ENCODE measurements around the gene ZMYND19. TPM values are rescaled to one million over a fixed set of nuclear protein-coding genes. Genes with fewer than 3 reads are reported as not detected.

ZMYND19 gene
- total RNA-seq, 2 donors from 2014 or later = 47.8 to 51.0 TPM

- no peak overlapping the region for H3K27ac Mint-ChIP-seq
- Histone ChIP-seq H3K9ac (ENCODE audit: extremely low read depth, low read length, poor library complexity, severe bottlenecking) (no peak overlapping the region), H3K9me3 (ENCODE audit: control insufficient read depth, low read length) (no peaks in the 10 kb centered on the region), H3K36me3 (ENCODE audit: control insufficient read depth, insufficient read depth, low read length) (peaks cover 48% of the 10 kb centered on the region), H3K4me1 (ENCODE audit: control insufficient read depth, insufficient read depth, low read length) (peaks cover 10% of the 10 kb centered on the region), H3K27ac (ENCODE audit: low read depth, low read length) (no peak overlapping the region), H3K4me3 (ENCODE audit: low read length) (peak overlapping the region; percentile 89), H3K27me3 (ENCODE audit: control insufficient read depth, insufficient read depth, low read length, poor library complexity, severe bottlenecking) (no peaks in the 10 kb centered on the region)
- 91 to 93% methylated on average over 6 of the region's 6 CpGs for WGBS, 2 experiments (ENCODE audit: insufficient coverage in 1 of 2, insufficient read length in 1 of 2)
- TF ChIP-seq CTCF (conservative IDR thresholded peaks at IDR 0.05) = no peak
- H3K4me3 Mint-ChIP-seq = peak overlapping the region; percentile 75
- H3K27me3 Mint-ChIP-seq (ENCODE audit: insufficient read depth) = no peaks in the 10 kb centered on the region
- peaks cover 11% of the 10 kb centered on the region for H3K4me1 Mint-ChIP-seq
- peak; percentile 18 for DNase-seq
- H3K9me3 Mint-ChIP-seq = no peaks in the 10 kb centered on the region
- peaks cover 37% of the 10 kb centered on the region for H3K36me3 Mint-ChIP-seq (ENCODE audit: low read depth)
Observed at GRCh38 chr9:137588891-137589290, 1.4 kb downstream of the ZMYND19 start.

GRCh38 chr9:137588311-137588710, 2.0 kb downstream of the ZMYND19 start:
- H3K27me3 Mint-ChIP-seq (ENCODE audit: insufficient read depth) = no peaks in the 10 kb centered on the region
- H3K27ac Mint-ChIP-seq = no peak overlapping the region
- peaks cover 8% of the 10 kb centered on the region for H3K4me1 Mint-ChIP-seq
- Histone ChIP-seq H3K4me1 (ENCODE audit: control insufficient read depth, insufficient read depth, low read length) (peaks cover 10% of the 10 kb centered on the region), H3K9me3 (ENCODE audit: control insufficient read depth, low read length) (no peaks in the 10 kb centered on the region), H3K36me3 (ENCODE audit: control insufficient read depth, insufficient read depth, low read length) (peaks cover 54% of the 10 kb centered on the region), H3K27me3 (ENCODE audit: control insufficient read depth, insufficient read depth, low read length, poor library complexity, severe bottlenecking) (no peaks in the 10 kb centered on the region), H3K9ac (ENCODE audit: extremely low read depth, low read length, poor library complexity, severe bottlenecking) (no peak overlapping the region), H3K27ac (ENCODE audit: low read depth, low read length) (no peak overlapping the region), H3K4me3 (ENCODE audit: low read length) (peak overlapping the region; percentile 89)
- no peaks in the 10 kb centered on the region for H3K9me3 Mint-ChIP-seq
- no peak for TF ChIP-seq CTCF (conservative IDR thresholded peaks at IDR 0.05)
- DNase-seq = no peak
- WGBS, 2 experiments (ENCODE audit: insufficient coverage in 1 of 2, insufficient read length in 1 of 2) = 88% methylated on average over 13 of the region's 13 CpGs
- H3K4me3 Mint-ChIP-seq = peak overlapping the region; percentile 75
- peaks cover 39% of the 10 kb centered on the region for H3K36me3 Mint-ChIP-seq (ENCODE audit: low read depth)

- H3K27ac Mint-ChIP-seq = no peak overlapping the region
- Histone ChIP-seq H3K9ac (ENCODE audit: extremely low read depth, low read length, poor library complexity, severe bottlenecking) (no peak overlapping the region), H3K27ac (ENCODE audit: low read depth, low read length) (no peak overlapping the region), H3K27me3 (ENCODE audit: control insufficient read depth, insufficient read depth, low read length, poor library complexity, severe bottlenecking) (no peaks in the 10 kb centered on the region), H3K36me3 (ENCODE audit: control insufficient read depth, insufficient read depth, low read length) (peaks cover 68% of the 10 kb centered on the region), H3K4me1 (ENCODE audit: control insufficient read depth, insufficient read depth, low read length) (peaks cover 10% of the 10 kb centered on the region), H3K4me3 (ENCODE audit: low read length) (no peak overlapping the region), H3K9me3 (ENCODE audit: control insufficient read depth, low read length) (no peaks in the 10 kb centered on the region)
- peaks cover 52% of the 10 kb centered on the region for H3K36me3 Mint-ChIP-seq (ENCODE audit: low read depth)
- H3K4me3 Mint-ChIP-seq = no peak overlapping the region
- H3K9me3 Mint-ChIP-seq = no peaks in the 10 kb centered on the region
- no peak for TF ChIP-seq CTCF (conservative IDR thresholded peaks at IDR 0.05)
- H3K27me3 Mint-ChIP-seq (ENCODE audit: insufficient read depth) = no peaks in the 10 kb centered on the region
- H3K4me1 Mint-ChIP-seq = peaks cover 3% of the 10 kb centered on the region
- 94 to 98% methylated on average over 13 to 14 of the region's 14 CpGs for WGBS, 2 experiments (ENCODE audit: insufficient coverage in 1 of 2, insufficient read length in 1 of 2)
- no peak for DNase-seq
Observed at GRCh38 chr9:137586854-137587253, 3.5 kb downstream of the ZMYND19 start.

Data from endodermal cell (in vitro differentiated cells).